ENCODE data around the gene VDR. TPM values are rescaled to one million over a fixed set of nuclear protein-coding genes. Genes with fewer than 3 reads are reported as not detected.

The VDR gene
- polyA plus RNA-seq, 1 donor from 2014 or later: not detected

DNA sequence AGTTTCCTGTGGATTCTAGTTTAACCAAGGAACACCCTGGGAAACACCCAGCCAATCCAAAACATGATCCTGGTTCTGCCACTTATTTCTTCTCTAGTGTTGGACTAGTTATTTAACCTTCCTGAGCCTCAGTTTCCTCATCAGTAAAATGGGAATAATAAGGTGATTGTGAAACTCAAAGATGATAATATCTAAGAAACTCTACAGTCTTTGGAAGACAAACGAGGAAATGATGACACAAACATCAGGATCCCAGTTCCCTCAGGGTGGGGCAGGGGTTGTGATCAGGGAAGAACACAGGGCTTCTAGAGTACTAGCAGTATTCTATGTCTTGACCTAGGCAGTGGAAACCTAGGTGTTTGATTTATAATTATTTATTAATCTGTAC, 40.5 kb upstream of the VDR start:
- Histone ChIP-seq H3K9ac (ENCODE audit: low read length) (no peak overlapping the region), H3K79me2 (replicated peaks; ENCODE audit: insufficient read depth, low read length) (no peaks in the 10 kb centered on the region), H3K27me3 (ENCODE audit: insufficient read depth, low read depth, low read length) (no peaks in the 10 kb centered on the region), H3K9me3 (ENCODE audit: low read length) (no peaks in the 10 kb centered on the region), H2AFZ (ENCODE audit: low read depth, low read length) (no peak overlapping the region), H3K4me3 (ENCODE audit: low read length) (no peak overlapping the region), H4K20me1 (ENCODE audit: insufficient read depth) (no peaks in the 10 kb centered on the region), H3K36me3 (ENCODE audit: insufficient read depth, low read length) (no peaks in the 10 kb centered on the region), H3K27ac (ENCODE audit: low read length) (no peak overlapping the region), H3K4me2 (ENCODE audit: low read length) (no peak overlapping the region), H3F3A (ENCODE audit: insufficient read depth, low read length, poor library complexity, severe bottlenecking) (no peaks in the 10 kb centered on the region), H3K9me2 (ENCODE audit: insufficient read depth, low read length) (no peaks in the 10 kb centered on the region)
- TF ChIP-seq POLR2AphosphoS5 (IDR thresholded peaks at IDR 0.05) (no peak), EP300 (conservative IDR thresholded peaks at IDR 0.05; ENCODE audit: poor library complexity, severe bottlenecking) (no peak), MXI1 (conservative IDR thresholded peaks at IDR 0.05; ENCODE audit: poor library complexity, severe bottlenecking) (no peak)
- TF ChIP-seq, protein P1, sequence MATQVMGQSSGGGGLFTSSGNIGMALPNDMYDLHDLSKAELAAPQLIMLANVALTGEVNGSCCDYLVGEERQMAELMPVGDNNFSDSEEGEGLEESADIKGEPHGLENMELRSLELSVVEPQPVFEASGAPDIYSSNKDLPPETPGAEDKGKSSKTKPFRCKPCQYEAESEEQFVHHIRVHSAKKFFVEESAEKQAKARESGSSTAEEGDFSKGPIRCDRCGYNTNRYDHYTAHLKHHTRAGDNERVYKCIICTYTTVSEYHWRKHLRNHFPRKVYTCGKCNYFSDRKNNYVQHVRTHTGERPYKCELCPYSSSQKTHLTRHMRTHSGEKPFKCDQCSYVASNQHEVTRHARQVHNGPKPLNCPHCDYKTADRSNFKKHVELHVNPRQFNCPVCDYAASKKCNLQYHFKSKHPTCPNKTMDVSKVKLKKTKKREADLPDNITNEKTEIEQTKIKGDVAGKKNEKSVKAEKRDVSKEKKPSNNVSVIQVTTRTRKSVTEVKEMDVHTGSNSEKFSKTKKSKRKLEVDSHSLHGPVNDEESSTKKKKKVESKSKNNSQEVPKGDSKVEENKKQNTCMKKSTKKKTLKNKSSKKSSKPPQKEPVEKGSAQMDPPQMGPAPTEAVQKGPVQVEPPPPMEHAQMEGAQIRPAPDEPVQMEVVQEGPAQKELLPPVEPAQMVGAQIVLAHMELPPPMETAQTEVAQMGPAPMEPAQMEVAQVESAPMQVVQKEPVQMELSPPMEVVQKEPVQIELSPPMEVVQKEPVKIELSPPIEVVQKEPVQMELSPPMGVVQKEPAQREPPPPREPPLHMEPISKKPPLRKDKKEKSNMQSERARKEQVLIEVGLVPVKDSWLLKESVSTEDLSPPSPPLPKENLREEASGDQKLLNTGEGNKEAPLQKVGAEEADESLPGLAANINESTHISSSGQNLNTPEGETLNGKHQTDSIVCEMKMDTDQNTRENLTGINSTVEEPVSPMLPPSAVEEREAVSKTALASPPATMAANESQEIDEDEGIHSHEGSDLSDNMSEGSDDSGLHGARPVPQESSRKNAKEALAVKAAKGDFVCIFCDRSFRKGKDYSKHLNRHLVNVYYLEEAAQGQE (IDR thresholded peaks at IDR 0.05; ENCODE audit: borderline replicate concordance): no peak
- TF ChIP-seq, protein P2, sequence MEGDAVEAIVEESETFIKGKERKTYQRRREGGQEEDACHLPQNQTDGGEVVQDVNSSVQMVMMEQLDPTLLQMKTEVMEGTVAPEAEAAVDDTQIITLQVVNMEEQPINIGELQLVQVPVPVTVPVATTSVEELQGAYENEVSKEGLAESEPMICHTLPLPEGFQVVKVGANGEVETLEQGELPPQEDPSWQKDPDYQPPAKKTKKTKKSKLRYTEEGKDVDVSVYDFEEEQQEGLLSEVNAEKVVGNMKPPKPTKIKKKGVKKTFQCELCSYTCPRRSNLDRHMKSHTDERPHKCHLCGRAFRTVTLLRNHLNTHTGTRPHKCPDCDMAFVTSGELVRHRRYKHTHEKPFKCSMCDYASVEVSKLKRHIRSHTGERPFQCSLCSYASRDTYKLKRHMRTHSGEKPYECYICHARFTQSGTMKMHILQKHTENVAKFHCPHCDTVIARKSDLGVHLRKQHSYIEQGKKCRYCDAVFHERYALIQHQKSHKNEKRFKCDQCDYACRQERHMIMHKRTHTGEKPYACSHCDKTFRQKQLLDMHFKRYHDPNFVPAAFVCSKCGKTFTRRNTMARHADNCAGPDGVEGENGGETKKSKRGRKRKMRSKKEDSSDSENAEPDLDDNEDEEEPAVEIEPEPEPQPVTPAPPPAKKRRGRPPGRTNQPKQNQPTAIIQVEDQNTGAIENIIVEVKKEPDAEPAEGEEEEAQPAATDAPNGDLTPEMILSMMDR (IDR thresholded peaks at IDR 0.05; ENCODE audit: poor library complexity, severe bottlenecking): no peak

DNA sequence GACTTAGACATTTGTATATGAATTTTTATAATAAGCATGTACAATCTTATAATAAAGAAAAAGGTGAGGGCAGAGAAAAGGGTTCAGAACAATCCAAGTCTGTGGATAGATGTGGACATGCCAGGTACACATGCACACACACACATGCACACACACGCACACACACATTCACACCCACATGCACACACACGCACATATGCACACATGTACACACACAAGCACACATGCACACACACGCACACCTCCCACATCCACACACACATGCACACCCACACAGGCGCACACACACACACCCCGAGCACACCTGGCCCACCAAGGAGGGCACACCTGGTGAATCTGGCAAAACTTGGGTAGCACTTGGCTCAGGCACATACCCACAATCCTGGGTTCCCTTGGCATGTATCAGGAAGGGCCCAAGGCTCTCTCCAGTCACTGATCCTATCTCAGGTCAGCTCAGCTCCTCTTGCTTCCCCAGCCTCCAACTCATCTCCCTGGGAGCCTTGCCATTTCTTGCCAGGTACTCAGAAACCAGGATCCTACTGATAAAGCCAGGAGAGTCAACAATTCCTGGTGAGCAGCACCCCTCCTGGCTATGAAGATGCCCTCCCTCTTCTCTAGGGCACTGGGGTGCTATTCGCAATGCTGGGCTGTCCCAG, 40.0 kb upstream of the VDR start:
- H3F3A ChIP-seq (ENCODE audit: insufficient read depth, low read length, poor library complexity, severe bottlenecking): no peaks in the 10 kb centered on the region
- no peaks in the 10 kb centered on the region for H3K79me2 ChIP-seq (replicated peaks; ENCODE audit: insufficient read depth, low read length)
- no peak overlapping the region for H3K4me2 ChIP-seq (ENCODE audit: low read length)
- no peaks in the 10 kb centered on the region for H3K27me3 ChIP-seq (ENCODE audit: insufficient read depth, low read depth, low read length)
- H3K9me2 ChIP-seq (ENCODE audit: insufficient read depth, low read length): no peaks in the 10 kb centered on the region
- no peaks in the 10 kb centered on the region for H3K36me3 ChIP-seq (ENCODE audit: insufficient read depth, low read length)
- no peaks in the 10 kb centered on the region for H4K20me1 ChIP-seq (ENCODE audit: insufficient read depth)
- no peak overlapping the region for H3K27ac ChIP-seq (ENCODE audit: low read length)
- no peak overlapping the region for H2AFZ ChIP-seq (ENCODE audit: low read depth, low read length)
- no peak overlapping the region for H3K4me3 ChIP-seq (ENCODE audit: low read length)
- no peak for TF ChIP-seq RAD21 (conservative IDR thresholded peaks at IDR 0.05)
- no peak for TF ChIP-seq EP300 (conservative IDR thresholded peaks at IDR 0.05; ENCODE audit: poor library complexity, severe bottlenecking)
- TF ChIP-seq, protein P2 (IDR thresholded peaks at IDR 0.05; ENCODE audit: poor library complexity, severe bottlenecking): no peak
- no peak for TF ChIP-seq TAF1 (IDR thresholded peaks at IDR 0.05; ENCODE audit: low read depth)
- TF ChIP-seq EZH2 (IDR thresholded peaks at IDR 0.05; ENCODE audit: borderline replicate concordance, insufficient read depth, low read length, poor library complexity, severe bottlenecking): no peak
- TF ChIP-seq, protein P1 (IDR thresholded peaks at IDR 0.05; ENCODE audit: borderline replicate concordance): no peak
- TF ChIP-seq SMC3 (conservative IDR thresholded peaks at IDR 0.05; ENCODE audit: poor library complexity): no peak
- TF ChIP-seq POLR2AphosphoS5 (IDR thresholded peaks at IDR 0.05): no peak
- no peak overlapping the region for H3K9ac ChIP-seq (ENCODE audit: low read length)
- no peaks in the 10 kb centered on the region for H3K9me3 ChIP-seq (ENCODE audit: low read length)
